GM23248 (cell line): ENCODE results near the gene RCSD1.
"Not testable (repeated sequence)": the region's sequence is repeated elsewhere in the genome, so short reads cannot be mapped to it uniquely, and the experiment has no call there.

Experiments
- EZH2 ChIP-seq: fragments of 200-600 bp; sonication (generic); IDR thresholded peaks from 2 replicates; pipeline ENCODE4 v1.6.1; 2018; ENCODE audit warnings: antibody characterized with exemption, mild to moderate bottlenecking; ENCODE audit not compliant: insufficient read depth, poor library complexity, severe bottlenecking
- EZH2phosphoT487 ChIP-seq: fragments of 200-600 bp; sonication (generic); IDR thresholded peaks from 2 replicates; pipeline ENCODE4 v1.6.1; 2018; ENCODE audit warnings: antibody characterized with exemption, moderate library complexity, mild to moderate bottlenecking, low read depth; ENCODE audit not compliant: insufficient read depth

DNA sequence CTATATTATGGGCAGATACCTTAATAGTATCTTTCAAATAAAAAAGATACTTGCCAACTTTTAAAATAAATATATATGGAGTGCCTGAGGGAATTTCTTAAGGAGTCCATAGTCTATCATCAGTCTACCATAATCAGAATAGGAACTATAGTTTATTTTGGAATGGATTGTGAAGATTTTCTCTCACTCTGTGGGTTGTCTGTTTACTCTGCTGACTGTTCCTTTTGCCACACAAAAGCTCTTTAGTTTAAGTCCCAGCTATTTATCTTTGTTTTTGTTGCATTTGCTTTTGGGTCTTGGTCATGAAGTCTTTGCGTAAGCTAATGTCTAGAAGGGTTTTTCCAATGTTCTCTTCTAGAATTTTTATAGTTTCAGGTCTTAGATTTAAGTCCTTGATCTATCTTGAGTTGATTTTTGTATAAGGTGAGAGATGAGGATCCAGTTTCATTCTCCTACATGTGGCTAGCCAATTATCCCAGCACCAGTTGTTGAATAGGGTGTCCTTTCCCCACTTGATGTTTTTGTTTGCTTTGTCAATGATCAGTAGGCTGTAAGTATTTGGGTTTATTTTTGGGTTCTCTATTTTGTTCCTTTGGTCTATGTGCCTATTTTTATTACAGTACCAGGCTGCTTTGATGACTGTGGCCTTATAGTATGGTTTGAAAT is 112.5 kb downstream of the RCSD1 start:
- not testable (repeated sequence) for TF ChIP-seq EZH2, EZH2phosphoT487
